SU-DHL-6 (cell line): Measurements from ENCODE around the gene C14orf132.

Source experiments
- EZH2phosphoT487 ChIP-seq: fragments of 200-600 bp; sonication (generic), shearing (Covaris generic); conservative IDR thresholded peaks from 2 replicates; pipeline ENCODE4 v1.6.1; 2018; ENCODE audit warnings: mild to moderate bottlenecking, antibody characterized with exemption, low read length, moderate library complexity, mixed read lengths
- TF ChIP-seq, protein P1 (sequence below): fragments of 200-600 bp; sonication (generic); IDR thresholded peaks from one replicate; pipeline ENCODE4 v1.5.1; 2017; ENCODE audit warnings: antibody characterized with exemption, mild to moderate bottlenecking, low read length, moderate library complexity; ENCODE audit not compliant: insufficient read depth, poor library complexity, severe bottlenecking

DNA sequence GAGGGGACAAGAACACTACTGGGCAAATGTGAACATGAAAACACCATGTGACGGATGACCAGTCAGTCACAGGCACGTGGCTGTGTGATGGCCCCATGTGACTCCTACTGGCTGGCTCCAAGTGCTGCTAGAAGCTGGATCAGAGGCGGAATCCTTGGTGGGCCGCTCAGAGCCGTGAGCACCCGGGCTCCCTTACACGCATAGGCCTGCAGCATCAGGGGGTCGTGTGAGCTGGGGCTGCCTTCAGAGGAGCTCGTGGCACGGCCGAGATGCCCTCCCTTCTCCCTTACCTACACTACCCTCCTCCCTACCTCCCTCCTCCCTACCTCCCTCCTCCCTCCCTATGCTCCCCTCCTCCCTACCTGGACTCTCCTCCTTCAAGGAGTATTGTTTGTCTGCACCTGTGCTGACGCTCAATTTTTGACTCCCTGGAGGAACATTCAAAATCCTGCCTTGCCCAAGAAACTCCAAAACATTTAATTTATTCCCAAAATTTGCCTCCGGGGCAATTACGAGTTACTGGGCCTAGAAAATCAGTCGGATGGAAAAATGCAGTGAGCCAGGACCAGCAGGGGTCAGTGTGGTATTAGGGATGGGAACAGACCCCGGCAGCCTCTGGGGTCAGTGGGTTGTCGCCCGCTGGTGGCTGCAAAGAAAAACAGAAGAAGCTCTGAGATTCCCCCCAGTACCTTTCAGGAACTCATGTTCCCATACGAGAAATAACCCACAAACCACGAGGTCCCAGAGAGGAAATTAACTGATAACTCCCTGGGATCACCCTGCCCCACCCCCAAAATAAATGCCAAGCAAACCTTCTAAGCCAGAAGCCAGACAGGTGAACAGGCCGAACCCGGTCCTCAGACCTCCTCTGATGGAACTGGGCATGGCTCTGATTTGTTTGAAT, 61.3 kb downstream of the C14orf132 start:
- TF ChIP-seq, protein P1, sequence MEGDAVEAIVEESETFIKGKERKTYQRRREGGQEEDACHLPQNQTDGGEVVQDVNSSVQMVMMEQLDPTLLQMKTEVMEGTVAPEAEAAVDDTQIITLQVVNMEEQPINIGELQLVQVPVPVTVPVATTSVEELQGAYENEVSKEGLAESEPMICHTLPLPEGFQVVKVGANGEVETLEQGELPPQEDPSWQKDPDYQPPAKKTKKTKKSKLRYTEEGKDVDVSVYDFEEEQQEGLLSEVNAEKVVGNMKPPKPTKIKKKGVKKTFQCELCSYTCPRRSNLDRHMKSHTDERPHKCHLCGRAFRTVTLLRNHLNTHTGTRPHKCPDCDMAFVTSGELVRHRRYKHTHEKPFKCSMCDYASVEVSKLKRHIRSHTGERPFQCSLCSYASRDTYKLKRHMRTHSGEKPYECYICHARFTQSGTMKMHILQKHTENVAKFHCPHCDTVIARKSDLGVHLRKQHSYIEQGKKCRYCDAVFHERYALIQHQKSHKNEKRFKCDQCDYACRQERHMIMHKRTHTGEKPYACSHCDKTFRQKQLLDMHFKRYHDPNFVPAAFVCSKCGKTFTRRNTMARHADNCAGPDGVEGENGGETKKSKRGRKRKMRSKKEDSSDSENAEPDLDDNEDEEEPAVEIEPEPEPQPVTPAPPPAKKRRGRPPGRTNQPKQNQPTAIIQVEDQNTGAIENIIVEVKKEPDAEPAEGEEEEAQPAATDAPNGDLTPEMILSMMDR, result peak; percentile 89
- no peak for TF ChIP-seq EZH2phosphoT487
